GM18508 (cell line): Measurements from ENCODE around the gene RNF224.

Source experiments
- ATAC-seq: cut with Tn5 transposase; IDR thresholded peaks from one replicate; pipeline ENCODE4 v1.9.1; 2021; ENCODE audit warnings: moderate number of reproducible peaks; ENCODE audit not compliant: insufficient read depth, unreplicated experiment

RNF224 gene

GRCh38 chr9:137269231-137269772 is 42.0 kb downstream of the RNF224 start:
- ATAC-seq = no peak

GRCh38 chr9:137270929-137271695 is 43.8 kb downstream of the RNF224 start:
- no peak for ATAC-seq

DNA sequence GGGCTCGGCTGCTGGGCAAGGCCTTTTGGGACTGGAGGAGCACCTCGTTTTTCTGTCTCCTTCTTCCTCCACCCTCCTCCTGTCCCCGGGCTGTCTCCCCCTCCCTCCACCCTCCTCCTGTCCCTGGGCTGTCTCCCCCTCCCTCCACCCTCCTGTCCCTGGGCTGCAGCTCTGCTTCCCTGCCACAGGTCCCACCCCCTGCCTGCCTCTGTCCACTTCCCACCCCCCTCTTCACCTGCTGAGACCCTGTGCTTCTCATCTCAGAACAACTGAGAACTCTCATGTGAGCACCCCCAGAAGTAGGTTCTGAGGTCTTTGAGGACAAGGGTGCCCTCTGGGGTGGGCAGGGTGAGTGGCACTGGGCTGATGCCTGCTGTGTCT is 44.4 kb downstream of the RNF224 start:
- ATAC-seq = no peak

DNA sequence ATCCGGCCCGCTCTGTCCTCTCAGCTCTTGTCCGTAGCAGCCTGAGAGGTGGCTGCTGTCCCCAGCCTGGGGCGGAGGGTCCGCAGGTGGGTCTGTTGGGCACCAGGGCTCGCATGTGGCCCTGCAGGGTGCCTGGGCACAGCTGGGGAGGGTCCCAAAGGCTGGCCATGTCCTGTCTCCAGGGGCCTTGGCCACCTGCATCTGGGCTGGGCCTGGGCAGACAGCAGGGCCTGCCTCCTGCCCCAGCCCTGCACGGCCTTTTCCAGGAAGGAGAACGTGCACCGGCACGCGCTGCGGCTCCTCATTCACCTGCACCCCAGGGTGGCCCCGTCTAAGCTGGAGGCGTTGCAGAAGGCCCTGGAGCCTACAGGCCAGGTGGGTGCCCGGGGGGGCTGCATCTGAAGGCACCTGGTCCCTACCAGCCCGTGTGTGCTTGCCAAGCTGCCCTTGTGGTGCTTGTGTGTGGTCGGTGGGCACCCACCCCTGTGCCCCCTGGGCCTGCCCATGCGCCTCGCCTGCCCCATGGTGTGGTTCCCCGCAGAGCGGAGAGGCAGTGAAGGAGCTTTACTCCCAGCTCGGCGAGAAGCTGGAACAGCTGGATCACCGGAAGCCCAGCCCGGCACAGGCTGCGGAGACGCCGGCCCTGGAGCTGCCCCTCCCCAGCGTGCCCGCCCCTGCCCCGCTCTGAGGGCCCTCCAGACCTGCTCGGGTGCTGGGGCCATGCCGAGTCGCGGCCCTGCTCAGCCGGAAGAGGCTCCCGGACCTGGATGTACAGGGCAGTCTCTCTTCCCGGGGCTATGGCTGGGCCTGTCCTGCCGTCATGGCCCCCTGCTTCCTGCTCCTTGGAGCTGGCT is 45.2 kb downstream of the RNF224 start:
- no peak for ATAC-seq

DNA sequence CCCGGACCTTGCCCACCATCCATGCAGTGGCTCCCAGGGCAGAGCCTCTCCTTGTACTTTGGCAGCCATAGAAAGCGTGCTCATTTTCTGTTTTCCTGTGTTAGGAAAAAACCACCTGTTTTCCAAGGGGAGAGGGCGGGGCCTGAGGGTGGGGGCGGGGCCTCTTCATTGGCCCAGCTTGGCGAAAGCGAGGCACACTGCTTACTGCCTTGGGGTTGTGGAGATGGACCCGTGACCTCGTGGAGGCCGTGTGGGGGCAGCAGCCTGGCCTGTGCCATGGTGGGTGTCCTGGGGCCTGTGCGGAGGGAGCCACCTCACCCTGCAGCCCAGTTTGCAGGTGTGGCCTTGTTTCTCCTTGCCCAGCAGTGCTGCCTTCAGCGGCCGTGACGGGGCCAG is 45.8 kb downstream of the RNF224 start:
- no peak for ATAC-seq

DNA sequence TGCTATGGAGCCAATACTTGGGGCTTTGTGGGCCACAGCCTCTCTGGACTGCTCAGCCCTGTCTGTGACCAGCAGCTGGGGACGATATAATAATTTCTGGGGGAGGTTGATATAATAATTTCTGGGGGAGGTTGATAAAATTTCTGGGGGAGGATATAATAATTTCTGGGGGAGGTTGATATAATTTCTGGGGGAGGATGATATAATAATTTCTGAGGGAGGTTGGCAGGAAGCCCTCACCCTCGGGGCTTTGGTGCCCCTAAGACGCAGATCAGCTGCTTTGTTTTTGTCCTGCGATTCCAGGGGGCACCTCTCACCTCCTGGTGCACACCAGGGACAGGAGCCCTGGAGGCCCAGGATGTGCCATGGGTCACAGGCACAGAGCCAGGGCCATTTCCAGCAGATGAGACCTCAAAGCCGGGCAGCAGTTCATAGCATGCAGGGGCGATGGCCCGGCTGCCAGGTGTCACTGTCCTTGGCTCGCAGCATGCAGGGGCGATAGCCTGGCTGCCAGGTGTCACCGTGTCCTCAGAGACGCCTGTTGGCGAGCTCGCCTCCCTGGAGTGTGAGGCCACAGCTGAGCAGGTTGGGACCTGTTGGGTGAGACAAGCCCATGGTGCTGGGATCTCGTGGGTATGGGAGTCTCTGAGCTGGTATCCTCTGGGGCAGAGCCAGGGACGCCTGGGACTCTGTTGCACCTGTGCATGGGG is 46.5 kb downstream of the RNF224 start:
- ATAC-seq = no peak

DNA sequence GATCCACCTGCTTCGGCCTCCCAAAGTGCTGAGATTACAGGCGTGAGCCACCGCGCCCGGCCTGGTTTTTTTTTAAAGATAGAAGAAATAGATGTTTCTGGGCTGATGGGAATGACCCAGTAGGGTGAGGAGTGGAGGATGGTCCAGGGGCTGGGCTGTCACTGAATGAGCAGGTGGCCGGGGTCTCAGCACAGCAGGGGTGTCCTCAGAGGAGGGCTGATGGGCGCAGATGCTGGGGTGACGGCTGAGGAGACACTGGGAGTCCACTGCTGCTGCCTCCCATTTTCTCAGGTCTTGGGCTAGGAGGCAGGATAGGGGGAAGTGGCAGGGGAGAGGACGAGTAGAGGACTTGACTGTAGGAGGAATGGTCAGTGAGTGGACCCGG is 47.9 kb downstream of the RNF224 start:
- no peak for ATAC-seq

DNA sequence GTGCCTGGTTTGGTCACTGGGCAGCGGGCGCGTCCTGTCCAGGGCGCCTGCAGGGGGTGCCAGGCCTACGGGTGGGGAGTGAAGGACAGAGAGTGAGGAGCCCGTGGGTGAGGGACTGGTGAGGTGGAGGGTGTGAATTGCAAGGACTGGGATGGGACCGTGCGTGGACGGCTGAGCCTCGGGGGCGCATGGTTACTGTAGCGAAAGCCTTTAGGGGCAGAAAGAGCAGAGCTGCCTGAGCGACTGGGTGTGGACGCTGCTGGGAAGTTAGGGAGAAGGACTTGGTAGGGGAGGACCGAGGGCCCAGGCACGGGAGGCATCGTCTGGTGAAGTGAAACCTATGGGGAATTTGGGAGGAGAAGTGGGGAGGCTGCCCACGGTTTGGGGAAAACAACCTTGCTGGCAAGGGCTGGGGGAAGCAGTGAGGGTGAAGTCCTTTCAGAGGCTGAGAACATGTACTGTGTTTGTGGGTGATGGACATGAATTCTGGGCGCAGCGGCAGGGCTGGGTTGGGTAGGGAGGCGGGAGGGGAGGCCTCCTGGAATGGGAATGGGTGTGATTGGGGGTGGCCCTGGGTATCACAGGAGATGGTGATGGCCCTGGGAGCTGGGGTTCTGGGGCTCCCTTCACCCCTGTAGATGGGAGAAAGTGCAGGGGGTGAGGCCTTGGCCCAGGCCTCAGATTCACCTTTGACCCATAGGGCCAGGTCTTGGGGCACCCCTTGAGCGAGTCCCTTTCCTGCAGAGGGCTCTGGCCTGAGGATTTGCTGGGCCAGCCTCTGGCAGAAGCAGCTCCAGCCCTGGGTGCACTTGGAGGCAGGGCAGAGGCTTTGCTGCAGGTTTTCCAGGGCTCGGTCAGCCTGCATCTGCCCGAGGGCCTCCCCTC is 48.5 kb downstream of the RNF224 start:
- no peak for ATAC-seq

GRCh38 chr9:137276473-137277328 is 49.4 kb downstream of the RNF224 start:
- ATAC-seq = no peak

DNA sequence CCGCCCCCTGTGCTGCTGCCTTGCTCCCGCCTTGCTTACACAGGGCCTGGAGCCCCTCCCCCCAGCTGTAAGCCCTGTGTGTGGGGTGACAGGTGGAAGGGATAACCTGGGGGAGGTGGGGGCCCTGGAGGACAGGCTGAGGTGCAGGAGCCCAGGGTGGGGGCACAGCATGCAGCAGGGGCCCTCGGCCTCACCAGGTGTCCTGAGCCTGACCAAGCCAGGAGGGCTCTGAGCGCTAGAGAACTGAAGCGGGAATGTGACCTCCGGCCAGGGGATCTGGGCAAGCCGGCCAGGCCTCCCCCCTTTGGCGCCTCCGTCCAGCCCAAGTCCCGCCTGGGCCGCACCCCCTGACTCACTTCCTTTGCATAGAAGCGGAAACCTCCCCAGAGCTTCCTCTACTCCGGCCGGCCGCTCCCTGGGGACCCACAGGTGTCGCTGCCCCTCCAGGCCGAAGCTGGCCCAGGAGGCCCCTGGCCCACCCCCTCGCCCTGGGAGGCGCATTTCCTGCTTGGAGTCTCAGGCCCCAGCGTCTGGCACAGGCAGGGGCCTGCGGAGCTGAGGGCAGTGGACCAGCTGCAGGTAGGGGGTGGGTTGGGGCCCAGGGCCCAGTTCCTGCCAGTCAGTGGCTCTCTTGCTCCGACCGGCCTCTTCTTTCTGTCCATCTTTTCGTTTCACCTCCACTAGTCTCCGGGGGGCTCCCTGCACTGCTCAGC is 50.2 kb downstream of the RNF224 start, which contains the start of gene TOR4A:
TOR4A (plus strand) TSS at position 398 of the 713 bp plus-strand sequence. CDS start 964 bp downstream, outside the sequence.
- no peak for ATAC-seq

GRCh38 chr9:137278061-137278701 is 50.9 kb downstream of the RNF224 start:
- ATAC-seq = no peak
